Right renal cortex interstitium (tissue), 3 donors: ENCODE measurements around the gene SNRNP48. TPM values are rescaled to one million over a fixed set of nuclear protein-coding genes. Genes with fewer than 3 reads are reported as not detected.

ENCODE experiments used
- DNase-seq, 3 donors: peaks; one replicate each; pipeline ENCODE4 v3.0.0-alpha.2; 2013; ENCODE audit warnings: low read depth in 3 of 3, low spot score in 2 of 3
- polyA plus RNA-seq, 3 donors: library from polyadenylated mRNA; unstranded; fragments of 120-200 nt; gene quantifications; one replicate each; pipeline ENCODE4 v1.2.1, GENCODE V29; 2013; ENCODE audit not compliant: insufficient read length in 3 of 3

The SNRNP48 gene
- polyA plus RNA-seq, 3 donors: 18.3 to 20.9 (median 18.7) TPM

DNA sequence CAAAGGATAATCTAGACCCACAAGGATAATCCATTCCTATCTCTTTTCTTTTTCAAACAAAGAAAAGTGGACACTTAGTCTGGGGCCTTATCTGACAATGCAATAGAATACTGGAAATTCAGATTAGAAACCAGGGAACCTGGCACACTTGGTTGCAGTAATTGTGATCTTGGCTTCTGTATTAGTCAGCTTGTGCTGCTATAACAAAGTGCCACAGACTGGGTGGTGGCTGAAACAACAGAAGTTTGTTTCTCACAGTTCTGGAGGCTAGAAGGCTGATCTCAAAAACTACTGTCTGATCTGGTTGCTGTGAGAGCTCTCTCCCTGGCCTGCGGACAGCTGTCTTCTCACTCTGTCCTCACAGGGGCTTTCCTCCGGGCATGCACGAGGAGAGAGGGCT is 49.4 kb downstream of the SNRNP48 start:
- DNase-seq: no peak

DNA sequence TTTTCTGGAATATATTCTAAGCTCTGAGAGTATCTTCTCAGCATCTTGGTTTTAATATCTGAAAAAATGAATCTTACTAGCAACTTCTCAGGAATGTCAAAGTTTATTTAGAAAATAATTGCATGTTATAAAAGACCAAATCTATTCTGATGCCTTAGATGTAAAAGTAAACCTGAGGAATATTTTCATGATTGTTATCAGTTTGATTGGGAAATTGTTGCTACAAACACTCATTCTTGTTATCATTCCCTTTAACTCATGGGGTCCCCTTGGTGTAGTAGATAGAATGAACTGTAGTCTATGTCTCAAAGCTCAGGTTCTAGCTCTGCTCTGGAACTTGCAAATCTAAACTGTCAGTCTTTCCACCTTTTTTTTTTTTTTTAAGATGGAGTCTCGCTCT is 50.0 kb downstream of the SNRNP48 start:
- no peak for DNase-seq

DNA sequence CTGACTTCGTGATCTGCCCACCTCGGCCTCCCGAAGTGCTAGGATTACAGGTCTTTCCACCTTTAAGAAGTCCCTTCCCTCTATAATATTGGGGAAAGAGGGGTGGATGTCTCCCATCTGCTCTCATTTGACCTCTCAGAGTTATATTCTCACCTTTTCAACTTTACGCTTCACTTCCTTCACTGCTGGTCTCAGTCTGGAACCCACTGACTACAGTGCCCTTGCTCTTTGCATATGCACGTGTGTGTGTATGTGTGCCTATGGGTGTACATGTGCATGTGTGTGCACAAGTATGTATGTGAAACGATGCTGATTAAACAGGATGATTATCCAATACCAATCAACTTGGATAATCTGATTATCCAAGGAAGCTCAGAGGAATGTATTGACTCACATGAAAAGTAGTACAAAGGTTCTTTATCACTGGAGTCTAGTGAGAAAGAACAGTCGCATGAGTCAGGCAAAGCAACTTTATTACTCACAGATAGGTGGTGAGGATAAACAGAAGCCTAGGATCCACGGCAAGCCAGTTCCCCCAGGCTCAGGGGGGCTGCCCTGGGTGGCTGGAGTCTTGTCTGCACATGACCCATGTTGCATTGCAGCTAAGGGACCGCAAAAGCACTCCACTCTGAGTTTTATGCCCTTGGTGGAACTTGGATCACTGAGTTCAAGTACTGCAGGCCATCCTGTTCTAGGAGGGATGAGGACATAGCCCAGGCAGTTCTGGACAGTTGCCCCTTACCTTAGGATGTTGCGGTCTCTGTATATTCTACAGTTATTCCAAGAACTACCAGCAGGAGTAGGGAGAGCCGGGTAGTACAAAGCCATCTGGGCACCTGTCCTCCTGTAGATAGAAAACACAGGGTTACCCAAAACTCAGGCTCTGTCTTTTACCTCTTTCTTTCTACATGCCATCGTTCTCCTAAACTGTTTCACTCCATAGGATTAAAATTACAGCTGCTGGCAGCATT is 50.9 kb downstream of the SNRNP48 start:
- DNase-seq: no peak

DNA sequence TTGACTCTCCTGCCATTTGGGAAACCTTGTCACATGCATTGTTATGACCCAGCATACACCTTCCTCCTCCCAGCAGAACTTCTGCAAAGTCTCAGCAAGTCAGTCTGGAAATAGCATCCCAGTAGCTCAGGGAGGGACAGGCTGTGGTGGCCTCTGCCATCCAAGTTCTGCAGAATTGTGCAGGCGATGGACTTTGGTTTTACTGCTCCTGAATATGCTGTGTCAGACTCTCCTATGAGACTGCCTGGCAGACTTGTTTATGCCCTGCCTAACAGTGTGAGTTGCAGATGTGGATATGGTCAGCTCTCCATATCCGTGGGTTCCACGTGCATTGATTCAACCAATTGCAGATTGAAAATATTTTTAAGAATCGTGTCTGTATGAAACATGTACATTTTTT is 52.8 kb downstream of the SNRNP48 start:
- no peak for DNase-seq

DNA sequence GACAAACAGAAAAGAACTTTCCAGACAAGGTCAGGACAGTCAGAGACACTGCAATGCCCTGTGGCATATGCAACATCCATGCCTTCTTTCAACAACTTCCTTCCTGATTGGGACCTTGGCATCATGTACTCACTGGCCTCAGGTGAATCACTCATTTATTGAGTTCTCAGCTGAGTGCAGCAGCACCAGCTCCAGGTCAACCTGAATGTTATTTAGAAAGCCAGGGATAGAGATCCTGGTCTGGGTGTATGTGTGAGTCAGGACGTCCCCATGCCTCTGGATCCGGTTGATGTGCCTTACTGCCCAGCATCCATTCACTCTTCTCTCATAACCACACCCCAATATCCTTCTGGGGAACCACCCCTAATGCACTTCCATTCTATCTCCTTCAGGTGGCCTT is 54.4 kb downstream of the SNRNP48 start:
- DNase-seq: no peak

DNA sequence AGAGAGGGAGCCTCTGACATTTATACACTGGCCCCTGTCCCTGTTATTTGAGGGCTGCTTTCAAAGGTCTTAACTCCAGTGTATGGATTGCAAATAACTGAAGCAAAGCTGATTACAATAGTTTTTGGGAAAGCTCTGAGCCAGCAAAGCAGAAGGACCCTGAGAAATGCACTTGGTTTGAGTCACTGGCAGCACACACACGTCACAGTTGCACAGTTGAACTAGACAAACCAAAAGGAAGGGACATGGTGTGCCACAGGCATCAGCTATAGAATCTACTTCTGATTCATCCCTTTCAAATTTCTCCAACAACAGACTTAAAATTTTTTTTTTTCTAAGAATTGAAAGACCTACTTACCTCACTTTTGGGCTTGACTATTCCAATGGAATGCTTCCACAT is 56.4 kb downstream of the SNRNP48 start:
- no peak for DNase-seq

DNA sequence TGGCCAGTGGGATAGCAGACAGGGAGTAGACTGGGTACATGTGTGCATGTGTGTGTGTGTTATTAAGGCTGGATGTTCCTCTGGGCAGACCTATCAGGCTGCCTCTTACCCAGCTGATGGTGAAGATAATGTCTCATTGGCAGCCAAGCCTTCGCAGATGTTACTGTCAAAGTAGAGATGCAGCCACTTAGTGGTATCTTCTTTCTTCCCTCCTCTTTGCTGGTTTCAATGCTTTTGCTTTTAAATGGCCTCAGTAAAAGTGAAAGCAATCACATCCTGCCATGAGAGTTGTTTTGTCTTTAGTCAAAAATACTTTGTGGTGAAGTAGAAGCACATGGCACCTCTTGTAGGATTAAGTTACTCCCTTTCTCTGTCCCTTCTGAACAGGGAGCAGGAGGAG is 57.5 kb downstream of the SNRNP48 start:
- DNase-seq: no peak

DNA sequence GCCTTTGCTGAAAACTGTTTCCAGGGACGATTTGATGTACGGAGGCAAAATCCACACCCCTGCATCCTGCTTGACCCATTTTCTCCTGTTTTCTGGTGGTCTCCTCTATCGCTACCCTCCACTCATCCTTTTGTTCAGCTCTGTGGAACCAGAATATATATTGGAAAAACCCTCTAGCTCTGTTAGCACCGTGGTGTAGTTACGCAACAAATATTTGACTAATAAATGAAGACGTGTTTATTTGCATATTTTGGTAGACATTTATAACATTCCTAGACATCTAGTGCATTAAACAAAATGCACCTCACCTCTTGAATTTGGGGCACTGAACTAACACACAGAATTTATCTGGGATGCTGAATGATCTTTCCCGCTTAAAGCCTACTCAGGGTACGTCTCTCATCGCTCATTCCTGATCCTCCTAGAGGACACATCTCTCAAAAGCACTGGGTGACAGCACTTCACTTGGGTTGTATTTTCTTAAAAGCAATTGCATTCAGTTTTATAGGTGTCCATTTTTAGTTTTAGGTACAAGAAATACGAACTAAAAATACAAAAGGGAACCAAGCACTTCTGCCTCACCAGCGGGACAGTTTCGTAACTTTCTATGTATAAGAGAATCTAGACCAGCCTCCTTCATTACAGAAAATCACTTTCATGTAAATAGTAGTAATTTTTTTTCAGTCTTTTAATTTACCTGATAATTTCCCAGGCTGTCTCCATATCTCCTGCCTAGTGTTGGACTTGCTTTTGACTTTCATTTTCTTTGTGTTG is 59.2 kb downstream of the SNRNP48 start:
- DNase-seq: no peak

DNA sequence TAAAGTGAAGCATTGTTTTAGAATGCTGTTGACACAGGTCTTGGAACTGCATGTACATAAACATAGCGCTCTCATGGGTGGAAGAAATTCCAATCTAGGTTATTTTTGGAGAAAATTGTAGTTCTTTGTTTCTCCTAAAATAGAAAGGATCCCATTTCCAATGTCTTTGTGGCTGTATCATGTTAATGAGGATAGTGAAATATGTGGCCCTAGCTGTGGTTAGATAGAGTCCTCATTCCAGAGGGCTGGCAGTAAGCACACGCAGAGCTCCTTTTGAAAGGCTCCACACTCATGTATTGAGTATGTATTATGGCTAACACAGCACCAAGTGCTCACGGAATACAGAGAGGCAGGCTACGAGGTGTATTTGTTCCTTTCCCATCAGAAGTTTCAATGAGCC is 60.9 kb downstream of the SNRNP48 start:
- DNase-seq: no peak

DNA sequence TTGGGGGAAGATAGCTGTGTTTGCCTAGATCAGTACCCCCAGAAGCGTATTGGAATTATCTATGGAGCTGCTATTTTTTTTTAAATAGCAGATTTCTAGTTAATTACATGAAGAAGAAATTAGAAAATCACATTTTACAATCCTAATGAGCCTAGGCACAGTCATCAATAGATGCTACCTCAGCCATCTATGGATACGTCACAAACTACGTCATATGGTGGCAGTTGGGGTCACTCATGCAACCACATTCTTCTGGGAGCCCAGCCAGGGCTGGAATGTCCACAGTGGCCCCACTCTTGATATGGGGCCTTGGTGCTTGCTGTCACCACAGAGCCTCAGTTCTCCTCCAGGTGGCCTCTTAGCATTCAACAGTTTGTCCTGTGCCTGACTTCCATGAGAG is 63.0 kb downstream of the SNRNP48 start:
- no peak for DNase-seq

DNA sequence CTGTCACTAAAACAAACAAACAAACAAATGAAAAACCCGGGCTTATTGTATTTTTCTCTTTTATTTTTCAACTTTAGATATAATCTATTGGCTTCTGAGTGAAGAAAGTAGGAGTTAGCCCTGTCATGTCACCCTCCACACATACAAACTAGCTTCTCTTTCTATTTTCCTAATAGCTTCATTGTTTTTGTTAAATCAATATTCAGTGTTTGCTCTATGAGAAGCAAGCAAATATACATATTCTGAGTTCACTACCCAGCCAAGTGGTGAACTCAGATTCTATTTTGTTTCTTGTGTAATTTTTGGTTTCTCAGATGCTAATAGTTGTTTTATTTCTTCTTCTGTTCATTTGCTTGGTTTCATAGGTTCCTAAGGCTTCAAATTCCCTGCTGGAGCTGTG is 66.4 kb downstream of the SNRNP48 start:
- DNase-seq: no peak

DNA sequence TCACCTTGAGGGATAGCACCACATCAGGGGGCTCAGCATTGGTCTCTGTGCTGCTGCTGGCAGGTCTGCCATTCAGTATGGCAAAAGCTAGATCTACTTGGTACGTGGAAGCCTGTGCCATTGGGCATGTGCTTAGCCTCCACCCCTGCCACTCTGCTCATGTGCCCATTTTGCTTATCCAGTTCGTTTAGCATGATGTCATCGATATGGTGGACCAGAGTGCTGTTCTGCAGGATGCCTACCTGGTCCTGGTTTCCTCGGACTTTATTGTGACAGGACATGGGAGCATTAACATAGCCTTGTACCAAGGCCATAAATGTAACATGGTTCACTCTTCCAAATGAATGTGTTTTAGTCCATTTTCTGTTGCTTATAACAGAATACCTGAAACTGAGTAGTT is 68.5 kb downstream of the SNRNP48 start:
- DNase-seq: no peak

DNA sequence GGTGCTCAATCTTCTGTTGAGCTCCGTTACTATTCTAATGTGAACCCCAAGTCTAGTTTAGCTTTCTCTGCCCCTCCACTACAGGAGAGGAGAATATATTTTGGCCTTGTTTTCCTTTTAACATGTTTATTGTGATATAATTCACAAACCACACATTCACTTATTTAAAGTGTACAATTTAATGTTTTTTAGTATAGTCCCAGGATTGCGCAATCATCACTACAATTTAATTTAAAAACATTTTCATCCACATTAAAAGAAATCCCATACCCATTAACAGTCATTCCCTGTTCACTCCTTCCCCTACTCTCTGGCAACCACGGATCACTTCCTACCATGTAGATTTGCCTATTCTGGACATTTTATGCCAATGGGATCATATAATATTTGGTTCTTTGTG is 71.4 kb downstream of the SNRNP48 start:
- no peak for DNase-seq

Other genes with a start within 250 kb of the SNRNP48 start
- under 1 TPM in 2 of 3 donors, not detected in 1; 0.07 to 0.24 TPM for gene CAGE1, start 200.5 kb upstream of the SNRNP48 start, polyA plus RNA-seq
- gene RIOK1, start 200.4 kb upstream of the SNRNP48 start, polyA plus RNA-seq: 10 to 100 TPM; 30.1 to 34.8 (median 31.7) TPM
- 10 to 100 TPM; 64.8 to 88.6 (median 85.6) TPM for gene DSP, start 48.5 kb upstream of the SNRNP48 start, polyA plus RNA-seq
- gene BMP6, start 135.9 kb downstream of the SNRNP48 start, polyA plus RNA-seq: 1 to 10 TPM; 7.0 to 7.9 (median 7.5) TPM